Immature natural killer cell (primary cell): ENCODE data around the gene SLC40A1. TPM values are rescaled to one million over a fixed set of nuclear protein-coding genes. Genes with fewer than 3 reads are reported as not detected.

ENCODE experiments used
- DNase-seq, 3 donors: peaks; one replicate each; pipeline ENCODE4 v3.0.0; 2022; ENCODE audit warnings: mixed read lengths in 1 of 3
- H3K27ac Mint-ChIP-seq, 6 donors: one replicate each; pipeline ENCODE4 v1.8.0; 2020; ENCODE audit warnings: mixed read lengths in 6 of 6, mild to moderate bottlenecking in 5 of 6, inconsistent platforms in 4 of 6, moderate library complexity in 3 of 6
- H3K27me3 Mint-ChIP-seq, 3 donors: one replicate each; pipeline ENCODE4 v1.8.0; 2020 to 2021; ENCODE audit warnings: low read depth in 3 of 3, mild to moderate bottlenecking in 3 of 3, mixed read lengths in 3 of 3, moderate library complexity in 3 of 3, inconsistent platforms in 1 of 3
- H3K36me3 Mint-ChIP-seq, 3 donors: one replicate each; pipeline ENCODE4 v1.8.0; 2020; ENCODE audit warnings: mixed read lengths in 3 of 3, inconsistent platforms in 2 of 3, mild to moderate bottlenecking in 2 of 3
- H3K4me1 Mint-ChIP-seq, 2 donors: one replicate each; pipeline ENCODE4 v1.8.0; 2020; ENCODE audit warnings: inconsistent platforms in 2 of 2, mild to moderate bottlenecking in 2 of 2, mixed read lengths in 2 of 2, moderate library complexity in 1 of 2
- H3K4me3 Mint-ChIP-seq, 5 donors: one replicate each; pipeline ENCODE4 v1.8.0; 2020; ENCODE audit warnings: mild to moderate bottlenecking in 5 of 5, mixed read lengths in 5 of 5, inconsistent platforms in 3 of 5, moderate library complexity in 3 of 5
- H3K9me3 Mint-ChIP-seq, 6 donors: one replicate each; pipeline ENCODE4 v1.8.0; 2020; ENCODE audit warnings: mild to moderate bottlenecking in 6 of 6, mixed read lengths in 6 of 6, inconsistent platforms in 4 of 6, moderate library complexity in 3 of 6
- polyA plus RNA-seq, 3 donors: library from polyadenylated mRNA; unstranded; fragments of 300-500 nt; fragmentation: Illumina TruSeq; gene quantifications; one replicate each; pipeline ENCODE4 v1.2.3, GENCODE V29; 2021

The SLC40A1 gene, protein sequence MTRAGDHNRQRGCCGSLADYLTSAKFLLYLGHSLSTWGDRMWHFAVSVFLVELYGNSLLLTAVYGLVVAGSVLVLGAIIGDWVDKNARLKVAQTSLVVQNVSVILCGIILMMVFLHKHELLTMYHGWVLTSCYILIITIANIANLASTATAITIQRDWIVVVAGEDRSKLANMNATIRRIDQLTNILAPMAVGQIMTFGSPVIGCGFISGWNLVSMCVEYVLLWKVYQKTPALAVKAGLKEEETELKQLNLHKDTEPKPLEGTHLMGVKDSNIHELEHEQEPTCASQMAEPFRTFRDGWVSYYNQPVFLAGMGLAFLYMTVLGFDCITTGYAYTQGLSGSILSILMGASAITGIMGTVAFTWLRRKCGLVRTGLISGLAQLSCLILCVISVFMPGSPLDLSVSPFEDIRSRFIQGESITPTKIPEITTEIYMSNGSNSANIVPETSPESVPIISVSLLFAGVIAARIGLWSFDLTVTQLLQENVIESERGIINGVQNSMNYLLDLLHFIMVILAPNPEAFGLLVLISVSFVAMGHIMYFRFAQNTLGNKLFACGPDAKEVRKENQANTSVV
- 1 to 10 TPM; 2.3 to 6.5 (median 5.0) TPM for polyA plus RNA-seq

DNA sequence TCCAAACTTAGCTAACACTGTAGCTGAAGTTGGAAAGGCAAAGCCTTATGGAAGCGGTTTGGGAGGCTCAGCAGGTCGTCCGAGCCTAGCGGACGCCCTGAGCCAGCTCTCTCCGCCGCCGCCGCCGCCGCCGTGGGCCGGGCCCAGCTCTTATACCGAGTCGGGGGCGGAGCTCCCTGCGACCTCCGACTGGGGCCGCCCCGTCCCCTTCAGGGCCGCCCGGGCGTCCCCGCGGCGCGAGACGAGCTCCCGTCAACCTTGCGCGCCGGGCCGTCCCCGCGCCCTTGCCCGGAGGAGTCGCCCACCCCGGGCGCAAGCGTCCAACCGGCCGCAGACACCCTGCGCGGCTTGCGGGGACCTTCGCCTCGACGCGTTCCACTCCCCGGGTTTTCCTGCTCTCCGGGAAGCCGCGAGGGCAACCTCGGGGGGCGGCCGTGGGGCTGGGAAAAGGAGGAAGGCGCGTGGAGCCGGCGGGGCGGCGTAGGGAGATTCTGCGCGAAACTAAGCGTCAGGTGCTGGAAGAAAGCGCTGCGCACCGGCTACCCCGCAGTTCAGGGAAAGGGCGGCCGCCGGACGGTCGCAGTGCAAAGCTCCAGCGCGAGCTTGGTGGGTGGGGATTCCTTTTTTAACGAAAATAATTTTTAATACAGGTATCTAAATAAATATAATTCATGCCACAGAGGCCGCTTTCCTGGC lies at the start of gene SLC40A1:
SLC40A1 (minus strand) TSS at position 129 of the 696 bp plus-strand sequence. CDS start 326 bp downstream, outside the sequence.
- Mint-ChIP-seq H3K27ac (peak within 1 kb of the TSS in 2 of 6 donors; percentile 14 to 41), H3K4me1 (peaks cover 16 to 26% of the 10 kb centered on the region in 2 donors), H3K4me3 (peak within 1 kb of the TSS; percentile 69 to 85 (median 84)), H3K27me3 (peaks cover 10 to 19% (median 12%) of the 10 kb centered on the region in 3 donors), H3K9me3 (peaks cover 0 to 2% (median 0%) of the 10 kb centered on the region in 6 donors), H3K36me3 (no peaks in the 10 kb centered on the region)
- DNase-seq: peak; percentile 27 to 32 (median 31)

DNA sequence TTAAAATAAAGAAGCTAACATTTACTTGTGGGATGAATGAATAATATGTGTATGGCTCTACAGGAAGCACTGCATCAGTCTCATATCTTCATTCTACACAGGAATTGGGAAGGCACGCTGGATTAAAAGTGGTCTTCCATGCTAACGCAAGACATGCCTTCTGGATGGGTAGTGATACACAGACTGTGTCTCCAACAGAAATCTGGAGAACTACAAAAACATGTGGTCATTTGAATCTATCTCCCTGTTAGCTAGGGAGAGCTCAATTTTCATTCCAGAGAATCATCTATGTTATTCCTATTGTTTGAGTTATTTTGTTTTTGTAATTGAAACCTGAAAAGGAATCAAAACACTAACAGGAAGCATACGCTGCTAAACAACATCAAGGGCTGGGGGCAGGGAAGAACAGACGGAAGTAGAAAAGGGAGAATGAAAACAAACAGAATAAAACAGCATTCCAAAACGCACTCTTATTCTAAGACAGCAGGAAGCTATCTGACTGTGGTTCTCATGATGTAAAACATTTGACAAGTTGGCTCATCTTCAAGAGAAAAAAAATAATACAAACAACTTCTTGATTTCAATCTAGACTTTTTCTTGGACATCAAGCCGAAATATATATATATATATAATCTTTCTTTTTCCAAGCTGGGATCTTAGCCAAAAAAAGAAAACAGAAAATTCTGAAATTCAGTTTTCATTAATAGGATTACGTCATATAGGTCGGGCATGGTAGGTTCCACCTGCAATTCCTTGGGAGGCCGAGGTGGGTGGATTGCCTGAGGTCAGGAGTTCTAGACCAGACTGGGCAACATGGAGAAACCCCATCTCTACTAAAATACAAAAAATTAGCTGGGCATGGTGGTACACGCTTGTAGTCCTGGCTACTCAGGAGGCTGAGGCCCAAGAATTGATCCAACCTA lies 49.2 kb upstream of the SLC40A1 start:
- Mint-ChIP-seq H3K27ac (no peak overlapping the region), H3K4me1 (peaks cover 0 to under 1% of the 10 kb centered on the region in 2 donors), H3K9me3 (no peaks in the 10 kb centered on the region), H3K4me3 (no peak overlapping the region), H3K27me3 (peaks cover 0 to 3% (median 2%) of the 10 kb centered on the region in 3 donors), H3K36me3 (no peaks in the 10 kb centered on the region)
- DNase-seq: no peak

DNA sequence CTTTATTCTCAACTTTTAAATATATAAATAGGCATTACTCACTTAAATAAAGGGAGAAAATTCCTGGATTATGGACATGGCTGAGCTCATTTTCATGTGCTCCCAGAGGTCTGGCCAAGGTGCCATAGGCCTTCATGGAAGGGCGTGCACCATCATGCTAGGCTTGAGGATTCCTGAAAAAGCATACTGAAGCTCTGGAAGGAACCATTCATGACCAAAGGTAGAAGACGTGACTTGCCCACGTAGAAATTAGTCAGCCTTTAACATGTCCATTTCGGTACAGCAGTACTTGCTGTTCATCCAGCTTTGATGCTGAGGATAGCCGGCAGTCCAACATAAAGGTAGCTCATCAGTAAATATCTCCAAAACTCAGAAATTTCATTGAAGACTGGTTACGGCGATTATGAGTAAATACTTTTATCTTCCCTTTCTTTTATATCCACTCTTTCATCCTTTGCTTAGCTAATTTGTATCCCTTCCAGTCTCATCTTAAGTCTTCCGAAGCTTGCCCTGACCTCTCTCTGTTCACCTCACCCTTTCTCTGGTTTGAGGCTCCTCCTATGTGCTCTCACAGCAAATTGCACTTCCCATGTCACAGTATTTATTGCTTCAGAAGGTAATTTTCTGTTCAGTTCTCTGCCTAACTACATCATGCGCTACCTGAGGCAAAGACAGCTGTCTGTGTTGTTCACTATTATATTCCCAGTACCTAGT lies 48.4 kb upstream of the SLC40A1 start:
- H3K27ac Mint-ChIP-seq: no peak overlapping the region
- peaks cover 0 to 6% of the 10 kb centered on the region in 2 donors for H3K4me1 Mint-ChIP-seq
- DNase-seq: no peak
- H3K4me3 Mint-ChIP-seq: no peak overlapping the region
- no peaks in the 10 kb centered on the region for H3K36me3 Mint-ChIP-seq
- H3K9me3 Mint-ChIP-seq: no peaks in the 10 kb centered on the region
- peaks cover 0 to 3% (median 2%) of the 10 kb centered on the region in 3 donors for H3K27me3 Mint-ChIP-seq

DNA sequence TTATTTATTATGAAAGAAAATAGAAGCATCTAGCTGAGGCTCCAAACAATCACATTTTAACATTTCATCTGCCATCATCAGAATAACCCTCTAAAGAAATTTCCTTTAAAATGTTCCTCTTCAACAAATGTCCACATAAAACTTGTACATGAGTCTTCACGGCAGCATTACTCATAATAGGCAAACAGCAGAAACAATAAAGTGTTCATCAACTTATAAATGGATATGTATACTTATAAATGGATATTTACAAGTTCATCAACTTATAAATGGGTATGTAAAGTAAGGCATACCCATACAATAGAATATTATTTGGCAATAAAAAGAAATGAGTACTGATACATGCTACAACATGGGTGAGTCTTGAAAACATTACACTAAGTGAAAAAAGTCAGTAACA lies 47.2 kb upstream of the SLC40A1 start:
- no peak for DNase-seq
- Mint-ChIP-seq H3K27ac (no peak overlapping the region), H3K9me3 (no peaks in the 10 kb centered on the region), H3K4me1 (peaks cover 0 to 6% of the 10 kb centered on the region in 2 donors), H3K27me3 (peaks cover 0 to 3% (median 2%) of the 10 kb centered on the region in 3 donors), H3K4me3 (no peak overlapping the region), H3K36me3 (no peaks in the 10 kb centered on the region)

DNA sequence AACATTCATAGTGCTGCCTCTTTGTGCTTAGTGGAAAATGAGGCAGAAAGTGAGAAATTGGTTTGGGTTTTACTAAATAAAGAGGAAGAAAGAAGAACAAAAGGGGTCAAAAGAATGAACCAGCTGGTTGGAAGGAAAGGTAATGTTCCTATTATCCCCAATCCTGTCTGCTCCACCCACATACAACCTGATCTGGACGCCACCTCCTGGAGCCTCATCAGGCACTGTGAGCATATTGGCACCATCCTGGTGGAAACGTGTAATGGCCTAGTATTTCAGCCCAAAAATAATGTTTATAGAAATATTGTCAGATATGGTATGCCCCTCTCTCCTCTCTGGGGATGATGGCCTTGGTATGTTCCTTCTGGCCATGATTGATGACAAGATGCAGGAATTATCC lies 45.0 kb upstream of the SLC40A1 start:
- no peak overlapping the region for H3K27ac Mint-ChIP-seq
- DNase-seq: no peak
- H3K36me3 Mint-ChIP-seq: no peaks in the 10 kb centered on the region
- H3K27me3 Mint-ChIP-seq: peaks cover 0 to 6% (median under 1%) of the 10 kb centered on the region in 3 donors
- H3K9me3 Mint-ChIP-seq: no peaks in the 10 kb centered on the region
- peaks cover 0 to 6% of the 10 kb centered on the region in 2 donors for H3K4me1 Mint-ChIP-seq
- H3K4me3 Mint-ChIP-seq: no peak overlapping the region

DNA sequence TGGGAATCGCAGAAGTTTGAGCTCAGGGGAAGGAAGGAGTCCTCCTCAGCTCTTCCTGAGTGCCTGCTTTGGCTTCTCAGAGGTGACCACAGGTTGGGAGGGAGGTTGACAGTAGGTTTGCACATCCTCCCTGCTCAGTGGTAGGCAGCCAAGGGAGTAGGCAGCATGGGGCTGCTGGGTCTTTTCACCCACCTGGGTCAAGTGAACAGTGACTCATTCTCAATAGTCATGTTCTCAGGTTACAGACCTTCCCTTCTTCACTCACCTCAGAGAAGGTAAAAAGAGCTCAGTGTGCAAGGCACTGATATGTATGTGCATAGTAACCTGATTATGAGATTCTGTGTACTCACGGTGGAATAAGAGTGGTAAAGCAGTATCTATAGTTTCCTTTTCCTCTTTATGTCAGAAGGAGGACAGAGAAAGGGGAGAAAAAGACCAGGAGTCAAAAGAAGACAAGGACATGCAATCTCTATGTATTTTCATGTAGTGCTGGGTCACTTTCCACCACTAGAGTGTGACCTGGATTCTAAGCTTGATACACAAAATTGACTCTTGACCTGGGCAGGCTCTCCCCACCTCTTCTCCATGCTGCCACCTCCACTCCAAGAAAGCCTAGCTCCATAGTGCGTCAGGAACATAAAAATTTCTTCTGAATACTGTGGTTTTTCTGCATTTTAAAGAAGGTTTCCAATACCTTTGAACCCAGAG lies 44.2 kb upstream of the SLC40A1 start:
- H3K4me1 Mint-ChIP-seq: peaks cover 0 to 6% of the 10 kb centered on the region in 2 donors

DNA sequence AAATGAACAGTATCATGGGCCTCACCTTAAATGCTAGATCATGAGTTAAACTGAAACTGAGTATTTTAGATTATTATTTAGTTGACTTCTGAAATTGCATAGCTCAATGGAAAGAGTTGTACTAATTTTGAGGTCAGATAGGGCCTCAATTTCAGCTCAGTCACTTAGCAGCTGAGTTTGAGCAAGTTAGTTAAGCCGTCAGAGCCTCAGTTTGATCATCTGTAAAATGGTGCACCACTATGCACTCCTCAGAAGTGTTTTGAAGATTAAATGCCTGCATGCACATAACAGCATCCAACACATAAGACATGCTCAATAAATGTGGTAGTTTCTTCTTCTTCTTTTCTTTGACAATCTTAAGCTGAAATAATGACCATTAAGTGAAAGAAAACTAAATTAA lies 42.5 kb upstream of the SLC40A1 start:
- no peak overlapping the region for H3K27ac Mint-ChIP-seq
- peaks cover 0 to 3% (median 0%) of the 10 kb centered on the region in 3 donors for H3K27me3 Mint-ChIP-seq
- no peaks in the 10 kb centered on the region for H3K36me3 Mint-ChIP-seq
- H3K4me1 Mint-ChIP-seq: peaks cover 0 to 6% of the 10 kb centered on the region in 2 donors
- H3K9me3 Mint-ChIP-seq: no peaks in the 10 kb centered on the region
- no peak for DNase-seq
- H3K4me3 Mint-ChIP-seq: no peak overlapping the region

More for the DNA sequence above, 44.2 kb upstream of the SLC40A1 start:
- Mint-ChIP-seq H3K27ac (no peak overlapping the region), H3K9me3 (no peaks in the 10 kb centered on the region), H3K27me3 (peaks cover 0 to 6% (median 0%) of the 10 kb centered on the region in 3 donors), H3K36me3 (no peaks in the 10 kb centered on the region), H3K4me3 (no peak overlapping the region)
- DNase-seq: no peak

DNA sequence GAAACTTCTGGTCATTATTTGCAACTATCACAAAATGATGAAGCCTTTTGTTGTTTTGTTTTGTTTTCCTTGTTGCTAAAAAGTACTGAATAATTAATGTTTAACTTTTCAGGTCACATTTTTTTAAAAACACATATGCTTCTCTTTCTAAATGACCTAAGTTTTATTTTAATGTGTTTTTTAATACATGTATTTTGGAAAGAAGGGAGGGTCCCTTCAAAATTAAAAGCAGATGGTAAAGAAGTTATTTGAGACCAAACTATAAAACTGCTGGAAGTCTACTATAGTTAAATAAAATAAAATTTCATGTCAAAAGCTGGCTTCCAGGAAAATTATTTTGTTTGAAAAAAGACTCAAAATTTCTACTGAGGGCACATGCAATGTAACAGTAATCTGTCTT lies 41.2 kb upstream of the SLC40A1 start:
- no peak overlapping the region for H3K27ac Mint-ChIP-seq
- no peaks in the 10 kb centered on the region for H3K36me3 Mint-ChIP-seq
- no peak for DNase-seq
- H3K9me3 Mint-ChIP-seq: no peaks in the 10 kb centered on the region
- peaks cover 0 to 6% of the 10 kb centered on the region in 2 donors for H3K4me1 Mint-ChIP-seq
- no peak overlapping the region for H3K4me3 Mint-ChIP-seq
- peaks cover 0 to 3% (median 0%) of the 10 kb centered on the region in 3 donors for H3K27me3 Mint-ChIP-seq

DNA sequence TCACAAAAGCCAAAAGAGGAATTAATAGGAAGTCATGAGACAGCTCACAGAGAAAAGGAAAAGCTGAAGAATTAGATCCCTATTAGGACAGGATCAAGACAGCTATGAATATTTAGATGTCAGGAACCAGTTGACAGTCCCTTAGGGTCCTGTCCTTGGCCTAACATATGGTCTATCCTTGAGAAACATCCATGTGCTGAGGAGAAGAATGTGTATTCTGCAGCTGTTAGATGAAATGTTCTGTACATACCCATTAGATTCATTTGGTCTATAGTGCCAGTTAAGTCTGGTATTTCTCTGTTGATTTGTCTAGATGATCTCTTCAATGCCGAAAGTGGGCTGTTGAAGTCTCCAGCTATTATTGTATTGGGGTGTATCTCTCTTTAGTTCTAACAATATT lies 37.6 kb upstream of the SLC40A1 start:
- Mint-ChIP-seq H3K4me1 (peaks cover 0 to 1% of the 10 kb centered on the region in 2 donors), H3K4me3 (no peak overlapping the region), H3K27me3 (peaks cover 0 to 5% (median 0%) of the 10 kb centered on the region in 3 donors), H3K9me3 (peaks cover 0 to 1% (median 0%) of the 10 kb centered on the region in 6 donors), H3K27ac (no peak overlapping the region), H3K36me3 (no peaks in the 10 kb centered on the region)
- DNase-seq: no peak

DNA sequence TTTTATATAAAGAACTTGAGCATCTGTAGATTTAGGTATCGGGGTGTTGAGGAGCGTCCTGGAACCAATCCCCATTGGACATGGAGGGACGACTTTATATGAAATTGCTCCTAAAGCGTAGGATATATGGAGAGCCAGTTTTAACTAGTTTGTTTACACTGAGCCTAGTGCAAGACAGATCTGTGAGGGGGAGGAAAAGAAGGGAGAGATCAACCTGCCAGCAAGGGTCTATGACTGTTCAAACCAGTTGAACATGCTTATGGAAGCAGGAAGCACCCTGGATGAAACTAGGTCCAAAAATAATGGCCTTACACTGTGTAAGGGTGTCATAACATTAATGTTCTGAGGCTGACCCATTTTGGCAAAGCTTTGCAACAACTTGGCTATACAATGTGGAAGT lies 34.0 kb upstream of the SLC40A1 start:
- Mint-ChIP-seq H3K4me1 (peaks cover 0 to 2% of the 10 kb centered on the region in 2 donors), H3K36me3 (no peaks in the 10 kb centered on the region), H3K27me3 (peaks cover 0 to 2% (median 2%) of the 10 kb centered on the region in 3 donors), H3K4me3 (no peak overlapping the region), H3K27ac (no peak overlapping the region), H3K9me3 (peaks cover 0 to 1% (median 0%) of the 10 kb centered on the region in 6 donors)
- no peak for DNase-seq

DNA sequence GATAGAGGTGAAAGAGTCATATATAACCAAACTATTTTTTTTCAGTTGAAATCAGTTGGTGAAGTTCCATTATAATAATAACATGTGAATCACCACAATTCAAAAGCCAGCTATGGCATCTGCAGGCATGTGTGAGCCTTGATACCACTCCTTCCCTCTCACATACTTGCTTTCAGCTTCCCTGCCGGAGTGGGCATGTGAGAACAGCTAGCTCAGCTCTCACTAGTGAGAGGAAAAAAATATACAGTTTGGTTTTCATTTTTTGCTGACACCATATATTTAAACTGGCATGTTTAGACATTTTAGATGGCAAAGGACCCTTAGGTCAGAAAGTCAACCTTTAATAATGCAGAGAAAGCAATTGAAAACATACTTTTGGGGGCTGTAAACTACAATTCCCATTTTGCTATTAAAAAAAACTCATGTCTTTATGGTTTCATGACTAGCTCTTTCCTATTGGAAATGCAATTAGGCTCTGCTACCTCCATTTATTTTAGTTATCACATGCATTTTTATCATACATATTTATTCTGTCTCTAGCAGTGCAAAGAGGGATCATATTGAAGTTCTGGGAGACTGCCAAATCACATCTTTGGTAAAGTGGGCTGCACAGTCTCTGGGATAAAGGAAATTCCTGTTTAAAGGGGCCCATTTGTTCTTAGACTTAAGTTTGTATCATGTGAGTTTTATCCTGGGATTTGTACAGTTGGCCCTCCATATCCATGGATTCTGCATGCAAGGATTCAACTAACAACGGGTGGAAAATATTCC lies 33.2 kb upstream of the SLC40A1 start:
- H3K27ac Mint-ChIP-seq: no peak overlapping the region
- peaks cover 0 to 2% (median 2%) of the 10 kb centered on the region in 3 donors for H3K27me3 Mint-ChIP-seq
- peaks cover 0 to 1% (median 0%) of the 10 kb centered on the region in 6 donors for H3K9me3 Mint-ChIP-seq
- DNase-seq: no peak
- H3K36me3 Mint-ChIP-seq: no peaks in the 10 kb centered on the region
- peaks cover 0 to 2% of the 10 kb centered on the region in 2 donors for H3K4me1 Mint-ChIP-seq
- H3K4me3 Mint-ChIP-seq: no peak overlapping the region
